DND-41 (cell line): ENCODE data around the gene PIGU.
"Not testable (repeated sequence)": the region's sequence is repeated elsewhere in the genome, so short reads cannot be mapped to it uniquely, and the experiment has no call there.

Experiments used
- ATAC-seq: fragments of 200-7000 bp; cut with Tn5 transposase; 3 replicates; pipeline ENCODE4 v1.9.1; 2021; ENCODE audit warnings: low read depth; ENCODE audit not compliant: insufficient read depth
- DNase-seq: peaks from one replicate; pipeline ENCODE4 v3.0.0-alpha.2; 2020
- H2AFZ ChIP-seq: 2 replicates; pipeline ENCODE4 v1.6.0; 2012; ENCODE audit warnings: low read depth, low read length
- H3K27ac ChIP-seq: 2 replicates; pipeline ENCODE4 v1.5.1; 2012; ENCODE audit warnings: low read length, inconsistent platforms
- H3K27me3 ChIP-seq: fragments of 200-600 bp; sonication (generic); 2 replicates; pipeline ENCODE4 v1.6.0; 2012; ENCODE audit warnings: low read length, mild to moderate bottlenecking, inconsistent platforms; ENCODE audit not compliant: insufficient read depth, poor library complexity
- H3K36me3 ChIP-seq: 2 replicates; pipeline ENCODE4 v1.5.1; 2012; ENCODE audit warnings: low read length, inconsistent platforms; ENCODE audit not compliant: insufficient read depth
- H3K4me1 ChIP-seq: 2 replicates; pipeline ENCODE4 v1.5.1; 2012; ENCODE audit warnings: mild to moderate bottlenecking, low read length; ENCODE audit not compliant: insufficient read depth
- H3K4me2 ChIP-seq: 2 replicates; pipeline ENCODE4 v1.6.0; 2012; ENCODE audit warnings: mild to moderate bottlenecking, moderate library complexity, low read length, inconsistent platforms; ENCODE audit not compliant: insufficient read depth
- H3K4me3 ChIP-seq, 2 experiments: fragments of 200-600 bp in 1 of 2; shearing (Covaris generic) in 1 of 2; 2 replicates each; pipeline ENCODE4 v1.5.1; 2012 to 2016; ENCODE audit warnings: inconsistent platforms in 2 of 2, low read length in 2 of 2, mild to moderate bottlenecking in 2 of 2, low read depth in 1 of 2, moderate library complexity in 1 of 2
- H3K79me2 ChIP-seq: 2 replicates; pipeline ENCODE4 v1.6.0; 2012; ENCODE audit warnings: low read length, inconsistent platforms; ENCODE audit not compliant: insufficient read depth
- H3K9ac ChIP-seq: 2 replicates; pipeline ENCODE4 v1.6.0; 2012; ENCODE audit warnings: low read depth, mild to moderate bottlenecking, inconsistent platforms, low read length, moderate library complexity
- H3K9me3 ChIP-seq: 2 replicates; pipeline ENCODE4 v1.5.1; 2012; ENCODE audit warnings: low read length, moderate library complexity, mild to moderate bottlenecking, inconsistent platforms; ENCODE audit not compliant: insufficient read depth, severe bottlenecking
- H4K20me1 ChIP-seq: 2 replicates; pipeline ENCODE4 v1.6.0; 2012; ENCODE audit warnings: low read length; ENCODE audit not compliant: insufficient read depth
- EZH2 ChIP-seq: IDR thresholded peaks from 3 replicates; pipeline ENCODE4 v1.6.1; 2012; ENCODE audit warnings: borderline replicate concordance, low read depth, mild to moderate bottlenecking, moderate library complexity, low read length, inconsistent platforms; ENCODE audit not compliant: severe bottlenecking
- TF ChIP-seq, protein P1 (sequence below): IDR thresholded peaks from 2 replicates; pipeline ENCODE4 v1.5.1; 2012; ENCODE audit warnings: borderline replicate concordance, low read length, moderate library complexity, mild to moderate bottlenecking; ENCODE audit not compliant: poor library complexity, severe bottlenecking; ENCODE audit errors: extremely low read depth

PIGU gene

DNA sequence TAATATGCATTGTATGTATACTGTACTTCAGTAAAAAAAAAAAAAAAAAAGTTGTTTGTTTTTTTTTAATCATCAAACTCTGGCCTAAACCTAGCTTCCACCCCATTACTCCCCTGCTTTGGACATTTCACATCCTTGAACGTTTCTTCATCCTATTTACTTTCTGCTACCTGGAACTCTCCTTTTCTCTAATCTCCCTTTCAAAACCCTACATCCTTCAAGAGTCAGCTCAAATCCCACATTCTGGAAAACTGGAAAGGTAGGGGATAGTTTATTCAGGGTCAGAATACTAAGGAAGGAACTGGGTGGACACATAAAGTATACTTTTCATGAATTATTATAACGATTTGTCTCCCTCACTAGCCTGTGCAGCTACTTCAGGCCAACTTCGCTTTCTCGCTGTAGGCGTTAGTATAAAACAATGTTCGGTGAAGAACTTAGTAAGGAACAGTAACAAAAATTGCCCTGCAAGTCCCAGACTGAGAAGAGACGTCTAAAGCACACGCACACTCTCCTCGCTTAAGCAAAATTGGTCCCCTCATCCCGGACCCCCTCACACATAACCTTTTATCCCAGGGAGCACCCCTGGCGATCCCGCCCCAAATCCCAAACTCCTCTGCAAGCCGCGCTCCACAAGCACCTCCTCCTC is 775 bp downstream of the PIGU start:
- H3K9ac ChIP-seq: peak overlapping the region; percentile 74
- peak overlapping the region; percentile 69 for H3K4me2 ChIP-seq
- H3K27ac ChIP-seq: peak overlapping the region; percentile 67
- ATAC-seq: no peak
- H3K9me3 ChIP-seq: no peaks in the 10 kb centered on the region
- DNase-seq: no peak
- H3K79me2 ChIP-seq: peaks cover 61% of the 10 kb centered on the region
- TF ChIP-seq, protein P1, sequence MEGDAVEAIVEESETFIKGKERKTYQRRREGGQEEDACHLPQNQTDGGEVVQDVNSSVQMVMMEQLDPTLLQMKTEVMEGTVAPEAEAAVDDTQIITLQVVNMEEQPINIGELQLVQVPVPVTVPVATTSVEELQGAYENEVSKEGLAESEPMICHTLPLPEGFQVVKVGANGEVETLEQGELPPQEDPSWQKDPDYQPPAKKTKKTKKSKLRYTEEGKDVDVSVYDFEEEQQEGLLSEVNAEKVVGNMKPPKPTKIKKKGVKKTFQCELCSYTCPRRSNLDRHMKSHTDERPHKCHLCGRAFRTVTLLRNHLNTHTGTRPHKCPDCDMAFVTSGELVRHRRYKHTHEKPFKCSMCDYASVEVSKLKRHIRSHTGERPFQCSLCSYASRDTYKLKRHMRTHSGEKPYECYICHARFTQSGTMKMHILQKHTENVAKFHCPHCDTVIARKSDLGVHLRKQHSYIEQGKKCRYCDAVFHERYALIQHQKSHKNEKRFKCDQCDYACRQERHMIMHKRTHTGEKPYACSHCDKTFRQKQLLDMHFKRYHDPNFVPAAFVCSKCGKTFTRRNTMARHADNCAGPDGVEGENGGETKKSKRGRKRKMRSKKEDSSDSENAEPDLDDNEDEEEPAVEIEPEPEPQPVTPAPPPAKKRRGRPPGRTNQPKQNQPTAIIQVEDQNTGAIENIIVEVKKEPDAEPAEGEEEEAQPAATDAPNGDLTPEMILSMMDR: no peak
- TF ChIP-seq EZH2: no peak
- H4K20me1 ChIP-seq: peaks cover 7% of the 10 kb centered on the region; the same call in 1 of the 2 replicates
- no peaks in the 10 kb centered on the region for H3K27me3 ChIP-seq
- peak overlapping the region; percentile 98 for H2AFZ ChIP-seq
- peak overlapping the region; percentile 90 to 98 for H3K4me3 ChIP-seq
- no peaks in the 10 kb centered on the region; the same call in 1 of the 2 replicates for H3K36me3 ChIP-seq
- H3K4me1 ChIP-seq: peaks cover 31% of the 10 kb centered on the region

DNA sequence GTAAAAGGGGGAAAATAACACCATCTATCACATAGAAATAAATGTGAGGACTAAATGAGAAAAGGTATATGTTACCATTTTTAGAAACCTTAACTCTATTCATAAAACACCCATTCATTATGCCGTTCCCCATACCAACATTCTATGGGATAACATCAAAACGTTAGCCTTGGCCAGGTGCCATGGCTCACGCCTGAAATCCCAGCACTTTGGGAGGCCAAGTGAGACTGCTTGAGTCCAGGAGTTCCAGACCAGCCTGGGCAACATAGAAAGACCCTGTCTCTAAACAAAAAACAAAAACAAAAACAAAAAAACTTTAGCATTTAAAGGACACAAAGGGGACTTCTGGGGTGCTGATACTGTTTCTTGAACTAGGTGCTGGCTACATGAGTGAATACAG is 1.3 kb downstream of the PIGU start:
- Histone ChIP-seq H3K36me3 (no peaks in the 10 kb centered on the region; the same call in 1 of the 2 replicates), H3K4me3 (peak overlapping the region in 1 of 2 experiments; percentile 98; a peak in 2 of 4 replicates), H2AFZ (no peak overlapping the region), H3K4me2 (peak overlapping the region; percentile 69), H3K9ac (no peak overlapping the region; the same call in 1 of the 2 replicates), H3K27ac (no peak overlapping the region), H3K27me3 (no peaks in the 10 kb centered on the region), H3K9me3 (no peaks in the 10 kb centered on the region), H3K79me2 (peaks cover 67% of the 10 kb centered on the region), H3K4me1 (peaks cover 31% of the 10 kb centered on the region), H4K20me1 (peaks cover 7% of the 10 kb centered on the region; the same call in 1 of the 2 replicates)
- TF ChIP-seq EZH2: no peak
- TF ChIP-seq, protein P1: no peak
- ATAC-seq (no peak), DNase-seq (no peak)

GRCh38 chr20:34673412-34673811 is 3.5 kb downstream of the PIGU start:
- Histone ChIP-seq H3K4me3 (no peak overlapping the region), H3K27me3 (no peaks in the 10 kb centered on the region), H3K4me1 (peaks cover 31% of the 10 kb centered on the region), H3K4me2 (no peak overlapping the region), H3K27ac (no peak overlapping the region), H3K9ac (no peak overlapping the region), H3K79me2 (peaks cover 83% of the 10 kb centered on the region), H4K20me1 (peaks cover 7% of the 10 kb centered on the region; the same call in 1 of the 2 replicates), H3K9me3 (peaks cover 3% of the 10 kb centered on the region), H3K36me3 (no peaks in the 10 kb centered on the region; the same call in 1 of the 2 replicates), H2AFZ (no peak overlapping the region)
- no peak for TF ChIP-seq EZH2
- DNase-seq (no peak), ATAC-seq (no peak)

GRCh38 chr20:34669094-34669493 is 7.8 kb downstream of the PIGU start:
- Histone ChIP-seq H3K4me3 (no peak overlapping the region), H3K27ac (no peak overlapping the region), H3K36me3 (no peaks in the 10 kb centered on the region), H3K9me3 (peaks cover 3% of the 10 kb centered on the region), H4K20me1 (peaks cover 6% of the 10 kb centered on the region; the same call in 1 of the 2 replicates), H3K79me2 (peaks cover 84% of the 10 kb centered on the region), H3K9ac (no peak overlapping the region), H3K27me3 (no peaks in the 10 kb centered on the region), H3K4me1 (no peaks in the 10 kb centered on the region), H3K4me2 (no peak overlapping the region), H2AFZ (no peak overlapping the region)
- DNase-seq: no peak
- TF ChIP-seq, protein P1: no peak
- no peak for TF ChIP-seq EZH2
- ATAC-seq: no peak

DNA sequence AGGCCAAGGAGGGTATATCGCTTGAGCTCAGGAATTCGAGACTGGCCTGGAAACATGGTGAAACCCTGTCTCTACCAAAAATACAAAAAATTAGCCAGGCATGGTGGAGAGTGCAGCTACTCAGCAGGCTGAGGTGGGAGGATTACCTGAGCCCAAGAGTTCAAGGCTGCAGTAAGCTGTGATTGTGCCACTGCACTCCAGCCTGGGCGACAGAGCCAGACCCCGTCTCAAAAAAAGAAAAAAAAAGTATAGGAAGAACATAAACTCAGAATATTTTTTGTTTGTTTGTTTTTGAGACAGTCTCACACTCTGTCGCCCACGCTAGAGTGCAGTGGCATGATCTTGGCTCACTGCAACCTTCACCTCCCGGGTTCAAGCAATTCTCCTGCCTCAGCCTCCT is 12.1 kb downstream of the PIGU start:
- not testable (repeated sequence) for DNase-seq, H2AFZ ChIP-seq, ATAC-seq, H3K27ac ChIP-seq, H3K4me3 ChIP-seq, H3K4me1 ChIP-seq, H3K9me3 ChIP-seq, H3K4me2 ChIP-seq, H3K9ac ChIP-seq, H3K27me3 ChIP-seq, H3K36me3 ChIP-seq
- peaks cover 18% of the 10 kb centered on the region; the same call in 1 of the 2 replicates for H4K20me1 ChIP-seq
- H3K79me2 ChIP-seq: peaks cover 75% of the 10 kb centered on the region
